ENCODE results near the gene GPR180. TPM values are rescaled to one million over a fixed set of nuclear protein-coding genes. Genes with fewer than 3 reads are reported as not detected.

GPR180 gene
- total RNA-seq, 4 donors from 2014 or later: 0.37 to 4.9 (median 2.3) TPM

DNA sequence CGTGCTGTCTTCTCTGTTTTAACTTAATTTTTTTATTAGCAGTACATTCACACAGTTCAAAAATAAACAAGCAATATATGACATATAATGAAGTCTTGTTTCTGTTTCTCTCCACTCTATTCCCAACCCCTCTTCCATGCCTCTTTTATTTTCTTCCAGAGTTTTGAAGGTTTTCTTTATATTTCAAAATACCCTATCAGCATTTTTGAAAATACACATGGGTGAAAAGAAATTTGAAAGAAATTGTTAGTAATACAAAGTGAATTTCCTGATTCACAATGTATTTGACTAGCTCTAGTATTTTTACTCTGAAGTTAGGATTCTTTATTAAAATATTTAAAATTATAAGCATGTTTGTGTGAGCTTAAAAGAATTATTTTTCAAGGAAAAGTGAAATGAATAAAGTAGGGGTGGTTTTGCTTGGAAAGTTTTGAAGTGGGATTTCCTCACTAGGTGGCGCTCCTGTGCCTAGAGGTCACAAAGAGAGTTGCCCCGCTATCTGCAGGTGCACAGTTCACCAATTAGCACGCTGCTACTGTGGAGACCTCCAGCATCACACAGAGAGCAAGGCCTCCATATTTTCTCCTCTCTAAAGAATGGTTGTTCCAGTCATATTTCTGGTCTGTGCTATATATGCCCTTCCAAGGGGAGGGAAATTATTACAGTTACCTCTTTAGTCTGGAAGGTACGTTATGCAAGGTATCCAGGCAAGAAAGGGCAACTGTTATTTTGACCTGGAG is 73.1 kb downstream of the GPR180 start:
- TF ChIP-seq, protein P1, sequence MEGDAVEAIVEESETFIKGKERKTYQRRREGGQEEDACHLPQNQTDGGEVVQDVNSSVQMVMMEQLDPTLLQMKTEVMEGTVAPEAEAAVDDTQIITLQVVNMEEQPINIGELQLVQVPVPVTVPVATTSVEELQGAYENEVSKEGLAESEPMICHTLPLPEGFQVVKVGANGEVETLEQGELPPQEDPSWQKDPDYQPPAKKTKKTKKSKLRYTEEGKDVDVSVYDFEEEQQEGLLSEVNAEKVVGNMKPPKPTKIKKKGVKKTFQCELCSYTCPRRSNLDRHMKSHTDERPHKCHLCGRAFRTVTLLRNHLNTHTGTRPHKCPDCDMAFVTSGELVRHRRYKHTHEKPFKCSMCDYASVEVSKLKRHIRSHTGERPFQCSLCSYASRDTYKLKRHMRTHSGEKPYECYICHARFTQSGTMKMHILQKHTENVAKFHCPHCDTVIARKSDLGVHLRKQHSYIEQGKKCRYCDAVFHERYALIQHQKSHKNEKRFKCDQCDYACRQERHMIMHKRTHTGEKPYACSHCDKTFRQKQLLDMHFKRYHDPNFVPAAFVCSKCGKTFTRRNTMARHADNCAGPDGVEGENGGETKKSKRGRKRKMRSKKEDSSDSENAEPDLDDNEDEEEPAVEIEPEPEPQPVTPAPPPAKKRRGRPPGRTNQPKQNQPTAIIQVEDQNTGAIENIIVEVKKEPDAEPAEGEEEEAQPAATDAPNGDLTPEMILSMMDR (IDR thresholded peaks at IDR 0.05): peak; percentile 35 to 62 (median 56)
- TF ChIP-seq POLR2A (IDR thresholded peaks at IDR 0.05): no peak
- H3K4me1 ChIP-seq: no peaks in the 10 kb centered on the region
- in situ Hi-C loops (cut with MboI; ENCODE audit: low pct_ligation_motif_present in 1 of 4, low pct_unique_long_range_greater_than_20kb in 1 of 4, low sequenced_read_pairs in 3 of 4) (loop anchor here in 2 of 4 donors (25.0 kb wide), 3 partner anchors 463 to 738 kb away; no protein-coding TSS in a partner anchor), intact Hi-C loops (cut with DNase I; ENCODE audit: low total_unique reads) (no loop called here)
- peaks cover 17% of the 10 kb centered on the region for H3K27me3 ChIP-seq
- DNase-seq: peak; percentile 46
- H3K27ac ChIP-seq: no peak overlapping the region
- H3K36me3 ChIP-seq: no peaks in the 10 kb centered on the region
- H3K4me3 ChIP-seq: no peak overlapping the region
- WGBS, 2 donors (ENCODE audit: low coverage in 1 of 2): 20 to 36% methylated on average over 2 to 5 of the region's 5 CpGs
- no peaks in the 10 kb centered on the region for H3K9me3 ChIP-seq

DNA sequence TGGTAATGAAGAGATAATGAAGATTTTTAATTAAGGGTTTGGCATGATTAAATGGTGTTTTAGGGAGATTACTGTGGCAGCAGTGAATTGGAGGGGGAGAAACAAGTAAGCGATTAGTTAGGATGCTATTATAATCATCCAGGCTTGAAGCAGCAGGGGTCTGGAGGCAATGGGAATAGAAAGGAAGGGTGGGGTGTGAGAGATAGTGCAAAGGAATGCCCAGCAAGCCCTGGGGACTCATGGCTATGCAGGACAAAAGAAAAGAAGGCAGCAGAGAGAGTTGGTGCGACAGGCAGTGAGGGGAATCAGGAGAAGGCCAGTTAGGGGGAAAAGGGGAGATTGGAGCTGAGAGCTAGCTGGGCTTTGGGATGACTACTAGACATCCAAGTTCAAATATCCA is 76.1 kb downstream of the GPR180 start:
- H3K9me3 ChIP-seq: no peaks in the 10 kb centered on the region
- no peak for TF ChIP-seq POLR2AphosphoS5 (IDR thresholded peaks at IDR 0.05)
- 81 to 83% methylated on average over 2 of the region's 2 CpGs for WGBS, 2 donors (ENCODE audit: low coverage in 1 of 2)
- H3K4me1 ChIP-seq: no peaks in the 10 kb centered on the region
- no peak for DNase-seq
- H3K4me3 ChIP-seq: no peak overlapping the region
- H3K36me3 ChIP-seq: no peaks in the 10 kb centered on the region
- peaks cover 17% of the 10 kb centered on the region for H3K27me3 ChIP-seq
- H3K27ac ChIP-seq: no peak overlapping the region
- intact Hi-C loops (cut with DNase I; ENCODE audit: low total_unique reads) (no loop called here), in situ Hi-C loops (cut with MboI; ENCODE audit: low pct_ligation_motif_present in 1 of 4, low pct_unique_long_range_greater_than_20kb in 1 of 4, low sequenced_read_pairs in 3 of 4) (loop anchor here in 2 of 4 donors (25.0 kb wide), 3 partner anchors 460 to 735 kb away; no protein-coding TSS in a partner anchor)

DNA sequence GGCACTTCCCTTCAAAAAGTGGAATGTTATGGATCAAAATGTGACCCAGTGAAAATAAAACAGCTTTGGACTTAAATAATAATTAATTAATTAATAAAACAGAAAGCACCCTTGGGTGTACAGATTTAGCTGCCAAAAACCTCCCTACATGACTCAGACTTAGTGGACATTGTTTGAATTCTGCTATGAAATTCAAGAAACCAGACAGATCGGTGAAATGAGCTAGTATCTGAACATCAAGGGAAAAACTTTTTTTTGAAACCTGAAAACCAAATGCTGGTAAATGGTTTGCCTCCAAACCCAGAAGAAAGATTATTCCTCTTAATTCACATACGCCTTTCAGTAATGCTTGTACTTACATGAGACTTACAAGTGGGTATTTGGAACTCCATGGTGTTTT is 77.2 kb downstream of the GPR180 start:
- in situ Hi-C loops (cut with MboI; ENCODE audit: low pct_ligation_motif_present in 1 of 4, low pct_unique_long_range_greater_than_20kb in 1 of 4, low sequenced_read_pairs in 3 of 4): loop anchor here in 2 of 4 donors (25.0 kb wide), 3 partner anchors 458 to 733 kb away; no protein-coding TSS in a partner anchor

DNA sequence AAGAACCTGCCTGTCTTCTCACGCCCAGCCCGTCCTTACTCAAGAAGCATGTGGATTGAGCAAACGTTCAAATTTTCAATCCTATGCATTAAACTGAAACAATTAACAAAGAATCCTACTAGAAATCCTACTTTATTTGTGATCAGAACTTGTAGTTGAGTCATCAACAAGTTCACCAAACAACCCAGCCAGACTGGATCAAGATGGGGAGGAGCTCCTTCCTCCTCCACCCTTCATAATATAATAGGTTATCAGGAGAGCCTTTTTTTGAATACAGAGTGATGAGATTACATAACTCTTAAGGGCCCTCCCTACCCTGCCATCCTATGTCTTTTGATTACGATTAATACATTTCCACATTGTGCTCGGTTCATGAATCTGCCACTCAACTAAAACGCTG is 78.0 kb downstream of the GPR180 start:
- no peaks in the 10 kb centered on the region for H3K4me1 ChIP-seq
- peaks cover 17% of the 10 kb centered on the region for H3K27me3 ChIP-seq
- whole genome bisulfite sequencing, 2 donors (ENCODE audit: low coverage in 1 of 2): 81 to 90% methylated on average over 4 to 6 of the region's 6 CpGs
- no peaks in the 10 kb centered on the region for H3K9me3 ChIP-seq
- no peak for TF ChIP-seq POLR2AphosphoS5 (IDR thresholded peaks at IDR 0.05)
- TF ChIP-seq, protein P1 (IDR thresholded peaks at IDR 0.05): no peak
- no peak for TF ChIP-seq EP300 (IDR thresholded peaks at IDR 0.05; ENCODE audit: low read depth)
- TF ChIP-seq POLR2A (IDR thresholded peaks at IDR 0.05): no peak
- no peak overlapping the region for H3K4me3 ChIP-seq
- intact Hi-C loops (cut with DNase I; ENCODE audit: low total_unique reads) (no loop called here), in situ Hi-C loops (cut with MboI; ENCODE audit: low pct_ligation_motif_present in 1 of 4, low pct_unique_long_range_greater_than_20kb in 1 of 4, low sequenced_read_pairs in 3 of 4) (loop anchor here in 2 of 4 donors (25.0 kb wide), 3 partner anchors 458 to 733 kb away; no protein-coding TSS in a partner anchor)
- H3K27ac ChIP-seq: no peak overlapping the region
- no peaks in the 10 kb centered on the region for H3K36me3 ChIP-seq
- no peak for DNase-seq

More for the DNA sequence above, 77.2 kb downstream of the GPR180 start:
- no peaks in the 10 kb centered on the region for H3K9me3 ChIP-seq
- intact Hi-C loops (cut with DNase I; ENCODE audit: low total_unique reads): no loop called here
- no peaks in the 10 kb centered on the region for H3K36me3 ChIP-seq
- DNase-seq: no peak
- WGBS, 2 donors (ENCODE audit: low coverage in 1 of 2): 88 to 89% methylated on average over 2 of the region's 2 CpGs
- no peak overlapping the region for H3K27ac ChIP-seq
- no peak overlapping the region for H3K4me3 ChIP-seq
- TF ChIP-seq POLR2AphosphoS5 (IDR thresholded peaks at IDR 0.05) (no peak), EP300 (IDR thresholded peaks at IDR 0.05; ENCODE audit: low read depth) (no peak), POLR2A (IDR thresholded peaks at IDR 0.05) (no peak)
- TF ChIP-seq, protein P1 (IDR thresholded peaks at IDR 0.05): no peak
- H3K4me1 ChIP-seq: no peaks in the 10 kb centered on the region
- peaks cover 17% of the 10 kb centered on the region for H3K27me3 ChIP-seq

All from transverse colon (tissue), 4 donors.